Stimulated activated CD4-positive, alpha-beta T cell treated with anti-CD3 and anti-CD28 coated beads, Interleukin-2, amount 100 ng/mL, for 4 hours (primary cell): Measurements from ENCODE around the gene ALPK1.
"Not testable (repeated sequence)": the region's sequence is repeated elsewhere in the genome, so short reads cannot be mapped to it uniquely, and the experiment has no call there.

Experiments used
- DNase-seq: peaks from one replicate; pipeline ENCODE4 v3.0.0-alpha.2; 2020; ENCODE audit warnings: low read depth

The ALPK1 gene

GRCh38 chr4:112296949-112297880 is at the start of gene ALPK1:
Gene ALPK1, plus strand, starts transcription at chr4:112297369.
- no peak for DNase-seq

- no peak for DNase-seq
Measured at GRCh38 chr4:112251019-112251643, 46.0 kb upstream of the ALPK1 start.

GRCh38 chr4:112252234-112252633 is 44.9 kb upstream of the ALPK1 start:
- no peak for DNase-seq

GRCh38 chr4:112253382-112254000 is 43.7 kb upstream of the ALPK1 start:
- no peak for DNase-seq

GRCh38 chr4:112257098-112257497 is 40.1 kb upstream of the ALPK1 start:
- DNase-seq, result no peak

GRCh38 chr4:112266823-112267222 is 30.3 kb upstream of the ALPK1 start:
- no peak for DNase-seq

GRCh38 chr4:112270051-112270450 is 27.1 kb upstream of the ALPK1 start:
- no peak for DNase-seq

- no peak for DNase-seq
Measured at GRCh38 chr4:112270640-112271421, 26.3 kb upstream of the ALPK1 start.

- DNase-seq, result no peak
Measured at GRCh38 chr4:112272292-112272691, 24.9 kb upstream of the ALPK1 start.

- no peak for DNase-seq
Measured at GRCh38 chr4:112274959-112275358, 22.2 kb upstream of the ALPK1 start.

- no peak for DNase-seq
Measured at GRCh38 chr4:112276113-112276512, 21.1 kb upstream of the ALPK1 start.

- no peak for DNase-seq
Measured at GRCh38 chr4:112277220-112277619, 19.9 kb upstream of the ALPK1 start.

- DNase-seq, result no peak
Measured at GRCh38 chr4:112277705-112278448, 19.3 kb upstream of the ALPK1 start.

- DNase-seq, result no peak
Measured at GRCh38 chr4:112279025-112279881, 17.9 kb upstream of the ALPK1 start.

GRCh38 chr4:112279882-112280315 is 17.3 kb upstream of the ALPK1 start:
- no peak for DNase-seq

GRCh38 chr4:112280386-112281056 is 16.6 kb upstream of the ALPK1 start:
- DNase-seq, result no peak

GRCh38 chr4:112281895-112282398 is 15.2 kb upstream of the ALPK1 start:
- not testable (repeated sequence) for DNase-seq

- DNase-seq, result no peak
Measured at GRCh38 chr4:112282860-112283667, 14.1 kb upstream of the ALPK1 start.

GRCh38 chr4:112284166-112284565 is 13.0 kb upstream of the ALPK1 start:
- DNase-seq, result no peak
